Heart left ventricle (tissue), 13 donors: ENCODE results near the gene SPTLC3.

ENCODE experiments used
- POLR2A ChIP-seq, 2 donors: fragments of 450-650 bp; IDR thresholded peaks; one replicate each; pipeline ENCODE4 v1.6.1; 2017; ENCODE audit warnings: antibody characterized with exemption in 2 of 2, mild to moderate bottlenecking in 2 of 2, moderate library complexity in 2 of 2
- TF ChIP-seq, protein P1 (sequence below), 12 donors: fragments of 200-600 bp; sonication (generic) in 4 of 12; IDR thresholded peaks; one replicate each; pipeline versions ENCODE4 v1.5.0 to v1.8.0; 2018 to 2022; ENCODE audit warnings: antibody characterized with exemption in 12 of 12, mild to moderate bottlenecking in 5 of 12
- donor health status: ischemic (EF 13 %, LVEDD 7.1; RV severe dilation, severe dysfunction).
- donor health status: DM: no; HTN: yes; CAD: no.
- donor health status: DM: no; HTN: no; CAD: no.
- donor health status: ischemic (EF 25% LVEDD 6.9; RV normal size, moderate dysfunction).
- donor health status: ischemic (EF 25% LVEDD 5.7; RV mildly dilated, moderate dysfunction).
- donor health status: ischemic (EF 35%, LVEDD 5.7; RV mildly dilated, moderate dysfunction).
- donor health status: nonischemic (EF 11% LVEDD 7.7; RV severe dilation, severe dysfunction).
- donor health status: DM: yes; HTN: yes; CAD: no.
- donor health status: PGD.
- donor health status: ischemic (EF 29% LVEDD 5.4; RV normal size, mild dysfunction).
- donor health status: nonischemic (EF 23%, LVEDD 6.1; RV moderate dilation, normal function).

DNA sequence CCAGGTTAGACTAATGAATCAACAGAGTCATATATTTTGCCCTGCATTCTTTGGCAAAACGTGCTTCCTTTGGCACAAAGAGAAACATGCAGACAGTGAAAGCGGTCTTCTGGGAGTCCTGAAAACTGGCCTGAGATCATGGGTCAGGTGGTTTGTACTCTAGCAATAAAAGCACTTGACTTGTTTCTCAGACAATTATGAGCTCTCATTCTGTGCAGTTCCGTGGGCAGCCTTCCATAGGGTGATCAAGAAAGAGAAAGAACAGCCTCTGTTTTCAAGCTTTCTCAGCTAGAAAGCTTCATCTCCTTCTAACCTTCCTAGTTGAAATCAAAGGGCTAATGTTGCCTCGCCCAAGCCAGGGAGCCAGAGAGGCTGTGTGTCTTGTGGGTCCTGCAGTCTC, 149.6 kb downstream of the SPTLC3 start:
- TF ChIP-seq, protein P1, sequence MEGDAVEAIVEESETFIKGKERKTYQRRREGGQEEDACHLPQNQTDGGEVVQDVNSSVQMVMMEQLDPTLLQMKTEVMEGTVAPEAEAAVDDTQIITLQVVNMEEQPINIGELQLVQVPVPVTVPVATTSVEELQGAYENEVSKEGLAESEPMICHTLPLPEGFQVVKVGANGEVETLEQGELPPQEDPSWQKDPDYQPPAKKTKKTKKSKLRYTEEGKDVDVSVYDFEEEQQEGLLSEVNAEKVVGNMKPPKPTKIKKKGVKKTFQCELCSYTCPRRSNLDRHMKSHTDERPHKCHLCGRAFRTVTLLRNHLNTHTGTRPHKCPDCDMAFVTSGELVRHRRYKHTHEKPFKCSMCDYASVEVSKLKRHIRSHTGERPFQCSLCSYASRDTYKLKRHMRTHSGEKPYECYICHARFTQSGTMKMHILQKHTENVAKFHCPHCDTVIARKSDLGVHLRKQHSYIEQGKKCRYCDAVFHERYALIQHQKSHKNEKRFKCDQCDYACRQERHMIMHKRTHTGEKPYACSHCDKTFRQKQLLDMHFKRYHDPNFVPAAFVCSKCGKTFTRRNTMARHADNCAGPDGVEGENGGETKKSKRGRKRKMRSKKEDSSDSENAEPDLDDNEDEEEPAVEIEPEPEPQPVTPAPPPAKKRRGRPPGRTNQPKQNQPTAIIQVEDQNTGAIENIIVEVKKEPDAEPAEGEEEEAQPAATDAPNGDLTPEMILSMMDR (IDR thresholded peaks at IDR 0.05) = no peak
- TF ChIP-seq POLR2A (IDR thresholded peaks at IDR 0.05) = no peak
